ENCODE measurements around the gene NISCH.

NISCH gene

DNA sequence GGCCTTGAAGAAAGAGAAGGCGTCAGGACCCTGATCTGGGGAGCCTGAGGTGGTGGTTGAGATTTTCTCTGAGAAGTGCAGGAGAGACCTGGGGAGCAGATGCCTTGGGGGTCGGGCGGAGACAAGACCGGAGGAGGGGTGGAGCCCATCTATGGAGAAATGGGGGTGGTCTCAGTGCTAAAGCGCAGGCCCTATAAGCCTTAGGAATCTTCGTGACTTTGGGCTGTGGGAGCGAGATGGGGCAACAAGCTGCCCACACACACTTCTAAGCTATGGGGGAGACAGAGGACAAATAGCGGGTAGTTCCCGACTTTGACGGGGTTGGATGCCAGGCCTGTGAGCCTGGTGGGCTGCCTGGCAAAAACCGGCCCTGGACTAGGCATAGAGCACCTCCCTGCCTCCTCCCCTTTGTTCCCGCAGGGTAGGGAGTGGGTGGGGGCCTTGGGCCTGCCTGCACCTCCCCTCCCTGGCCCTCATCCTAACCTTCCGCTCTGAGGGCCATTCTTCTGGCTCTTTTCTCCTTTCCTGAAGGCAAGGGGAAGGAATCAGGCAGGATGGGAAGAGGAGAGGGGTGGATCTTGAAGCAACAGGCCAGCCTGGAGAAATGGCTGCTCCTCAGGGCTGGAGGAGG, 880 bp downstream of the NISCH start:
- Histone ChIP-seq H3K27me3 (ENCODE audit: control insufficient read depth in 1 of 2, insufficient read depth in 1 of 2, low read length in 2 of 2) (no peaks in the 10 kb centered on the region), H3K4ac (ENCODE audit: low read depth in 1 of 2, low read length in 2 of 2) (peak overlapping the region; percentile 42 to 61), H2BK5ac (ENCODE audit: low read depth, low read length, poor library complexity, severe bottlenecking) (no peak overlapping the region), H3K27ac (ENCODE audit: low read length, poor library complexity, severe bottlenecking) (peak overlapping the region; percentile 53), H3K79me1 (replicated peaks; ENCODE audit: low read length, poor library complexity, severe bottlenecking) (peaks cover 15% of the 10 kb centered on the region), H3K4me3 (ENCODE audit: insufficient read depth in 1 of 2, low read depth in 1 of 2, low read length in 2 of 2) (peak overlapping the region; percentile 75 to 96), H3K14ac (ENCODE audit: low read length in 2 of 2) (peak overlapping the region; percentile 58 to 71), H3K4me2 (ENCODE audit: low read length, poor library complexity, severe bottlenecking) (peak overlapping the region; percentile 59), H2AK5ac (ENCODE audit: low read length, severe bottlenecking) (peak overlapping the region; percentile 56), H2BK15ac (ENCODE audit: low read depth, poor library complexity, severe bottlenecking) (no peak overlapping the region), H3K4me1 (ENCODE audit: control insufficient read depth, insufficient read depth, low read depth, low read length) (peaks cover 20% of the 10 kb centered on the region), H4K8ac (ENCODE audit: low read length) (peak overlapping the region; percentile 70), H2BK12ac (ENCODE audit: low read length in 2 of 2) (peak overlapping the region in 1 of 2 experiments; percentile 22), H3K36me3 (ENCODE audit: control insufficient read depth in 1 of 2, insufficient read depth in 2 of 2, low read depth in 1 of 2, low read length in 2 of 2) (peaks cover 29 to 37% of the 10 kb centered on the region in 2 experiments), H3K9ac (ENCODE audit: low read length) (peak overlapping the region; percentile 95), H3K9me3 (ENCODE audit: control insufficient read depth, low read length) (no peaks in the 10 kb centered on the region), H2BK120ac (ENCODE audit: low read depth, low read length) (no peak overlapping the region), H3K18ac (ENCODE audit: low read depth in 1 of 2, low read length in 2 of 2) (peak overlapping the region; percentile 81 to 95), H4K91ac (ENCODE audit: low read length) (peak overlapping the region; percentile 19), H3K23ac (ENCODE audit: low read length in 2 of 2) (peak overlapping the region in 1 of 2 experiments; percentile 86), H2AFZ (ENCODE audit: low read depth, low read length) (no peak overlapping the region)
- 5% methylated on average over 7 of the region's 13 CpGs for WGBS
- DNase-seq = peak; percentile 47

DNA sequence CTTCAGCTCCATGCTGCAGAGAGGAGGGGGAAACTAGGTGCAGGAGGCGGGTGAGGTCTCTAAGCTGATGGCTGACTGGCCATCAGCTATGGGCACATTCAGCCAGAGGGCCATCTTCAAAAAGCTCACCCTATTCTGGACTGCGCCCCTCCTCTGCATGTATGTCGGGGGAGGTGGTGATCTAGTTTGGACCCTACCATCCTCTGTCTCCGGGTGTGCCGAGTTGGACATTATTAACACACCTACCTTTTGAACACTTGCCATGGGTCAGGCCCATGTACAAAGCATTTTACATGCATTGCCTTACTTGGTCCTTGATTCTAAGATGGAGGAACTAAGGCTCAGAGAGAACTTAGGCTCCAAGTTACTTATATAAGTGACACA, 1.4 kb downstream of the NISCH start:
- DNase-seq = no peak
- no peak overlapping the region for H2AFZ ChIP-seq (ENCODE audit: low read depth, low read length)
- 96% methylated on average over 5 of the region's 5 CpGs for WGBS
- H2BK12ac ChIP-seq (ENCODE audit: low read length in 2 of 2) = peak overlapping the region in 1 of 2 experiments; percentile 22
- peaks cover 31 to 41% of the 10 kb centered on the region in 2 experiments for H3K36me3 ChIP-seq (ENCODE audit: control insufficient read depth in 1 of 2, insufficient read depth in 2 of 2, low read depth in 1 of 2, low read length in 2 of 2)
- peak overlapping the region; percentile 70 for H4K8ac ChIP-seq (ENCODE audit: low read length)
- H3K27me3 ChIP-seq (ENCODE audit: control insufficient read depth in 1 of 2, insufficient read depth in 1 of 2, low read length in 2 of 2) = no peaks in the 10 kb centered on the region
- no peak overlapping the region for H2BK120ac ChIP-seq (ENCODE audit: low read depth, low read length)
- H3K79me1 ChIP-seq (replicated peaks; ENCODE audit: low read length, poor library complexity, severe bottlenecking) = peaks cover 16% of the 10 kb centered on the region
- H3K27ac ChIP-seq (ENCODE audit: low read length, poor library complexity, severe bottlenecking) = peak overlapping the region; percentile 53
- peak overlapping the region in 1 of 2 experiments; percentile 42 for H3K4ac ChIP-seq (ENCODE audit: low read depth in 1 of 2, low read length in 2 of 2)
- no peak overlapping the region for H2BK15ac ChIP-seq (ENCODE audit: low read depth, poor library complexity, severe bottlenecking)
- peak overlapping the region; percentile 59 for H3K4me2 ChIP-seq (ENCODE audit: low read length, poor library complexity, severe bottlenecking)
- H3K9ac ChIP-seq (ENCODE audit: low read length) = peak overlapping the region; percentile 95
- peak overlapping the region; percentile 56 for H2AK5ac ChIP-seq (ENCODE audit: low read length, severe bottlenecking)
- H3K4me1 ChIP-seq (ENCODE audit: control insufficient read depth, insufficient read depth, low read depth, low read length) = peaks cover 20% of the 10 kb centered on the region
- peak overlapping the region in 1 of 2 experiments; percentile 71 for H3K14ac ChIP-seq (ENCODE audit: low read length in 2 of 2)
- H2BK5ac ChIP-seq (ENCODE audit: low read depth, low read length, poor library complexity, severe bottlenecking) = no peak overlapping the region
- H3K23ac ChIP-seq (ENCODE audit: low read length in 2 of 2) = peak overlapping the region in 1 of 2 experiments; percentile 86
- no peaks in the 10 kb centered on the region for H3K9me3 ChIP-seq (ENCODE audit: control insufficient read depth, low read length)
- peak overlapping the region in 1 of 2 experiments; percentile 95 for H3K18ac ChIP-seq (ENCODE audit: low read depth in 1 of 2, low read length in 2 of 2)
- peak overlapping the region; percentile 75 to 96 for H3K4me3 ChIP-seq (ENCODE audit: insufficient read depth in 1 of 2, low read depth in 1 of 2, low read length in 2 of 2)
- H4K91ac ChIP-seq (ENCODE audit: low read length) = peak overlapping the region; percentile 19

DNA sequence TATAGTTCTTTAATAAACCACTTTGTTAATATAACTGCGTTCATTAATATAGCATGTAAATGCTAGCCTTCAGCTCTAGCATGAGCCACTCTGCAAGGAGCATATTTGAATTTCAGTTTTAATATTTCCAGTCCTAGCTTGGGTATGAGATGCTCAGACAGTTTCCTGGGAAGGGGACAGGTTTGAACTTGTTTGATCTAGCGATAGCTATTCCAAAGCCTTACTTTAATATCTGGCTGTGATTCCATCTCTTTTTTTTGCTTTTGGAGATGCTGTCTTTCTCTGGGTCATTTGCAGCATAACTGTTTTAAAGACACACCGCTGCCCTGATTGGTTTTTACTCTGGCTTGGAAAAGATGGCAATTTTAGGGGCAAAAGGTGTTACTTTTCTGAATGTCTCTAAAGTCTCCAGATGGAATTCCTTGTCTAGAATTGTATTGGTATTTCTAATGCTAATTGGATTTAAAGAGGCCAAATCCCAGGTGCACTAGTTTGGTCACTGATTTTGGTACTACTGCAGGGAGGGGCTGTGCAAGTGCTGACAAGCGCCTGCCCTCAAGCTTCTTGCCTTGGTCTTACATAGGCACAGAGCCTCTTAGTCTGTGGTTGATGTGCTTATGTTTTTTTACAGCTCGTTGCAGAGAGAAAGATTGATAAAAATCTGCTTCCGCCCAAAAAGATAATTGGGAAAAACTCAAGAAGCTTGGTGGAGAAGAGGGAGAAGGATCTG, 2.8 kb downstream of the NISCH start:
- H2BK15ac ChIP-seq (ENCODE audit: low read depth, poor library complexity, severe bottlenecking) = no peak overlapping the region
- no peak overlapping the region for H2BK5ac ChIP-seq (ENCODE audit: low read depth, low read length, poor library complexity, severe bottlenecking)
- H2AK5ac ChIP-seq (ENCODE audit: low read length, severe bottlenecking) = no peak overlapping the region
- H4K8ac ChIP-seq (ENCODE audit: low read length) = no peak overlapping the region
- H3K14ac ChIP-seq (ENCODE audit: low read length in 2 of 2) = no peak overlapping the region
- no peak overlapping the region for H2BK120ac ChIP-seq (ENCODE audit: low read depth, low read length)
- no peak overlapping the region for H2AFZ ChIP-seq (ENCODE audit: low read depth, low read length)
- H3K4me3 ChIP-seq (ENCODE audit: insufficient read depth in 1 of 2, low read depth in 1 of 2, low read length in 2 of 2) = no peak overlapping the region
- no peak overlapping the region for H3K27ac ChIP-seq (ENCODE audit: low read length, poor library complexity, severe bottlenecking)
- H3K4ac ChIP-seq (ENCODE audit: low read depth in 1 of 2, low read length in 2 of 2) = no peak overlapping the region
- no peak overlapping the region for H2BK12ac ChIP-seq (ENCODE audit: low read length in 2 of 2)
- no peaks in the 10 kb centered on the region for H3K27me3 ChIP-seq (ENCODE audit: control insufficient read depth in 1 of 2, insufficient read depth in 1 of 2, low read length in 2 of 2)
- no peak overlapping the region for H3K18ac ChIP-seq (ENCODE audit: low read depth in 1 of 2, low read length in 2 of 2)
- H3K23ac ChIP-seq (ENCODE audit: low read length in 2 of 2) = no peak overlapping the region
- peaks cover 19% of the 10 kb centered on the region for H3K79me1 ChIP-seq (replicated peaks; ENCODE audit: low read length, poor library complexity, severe bottlenecking)
- H4K91ac ChIP-seq (ENCODE audit: low read length) = no peak overlapping the region
- H3K9me3 ChIP-seq (ENCODE audit: control insufficient read depth, low read length) = no peaks in the 10 kb centered on the region
- DNase-seq = no peak
- 100% methylated on average over 5 of the region's 6 CpGs for WGBS
- H3K4me1 ChIP-seq (ENCODE audit: control insufficient read depth, insufficient read depth, low read depth, low read length) = peaks cover 20% of the 10 kb centered on the region
- H3K9ac ChIP-seq (ENCODE audit: low read length) = no peak overlapping the region
- H3K4me2 ChIP-seq (ENCODE audit: low read length, poor library complexity, severe bottlenecking) = no peak overlapping the region
- peaks cover 33 to 46% of the 10 kb centered on the region in 2 experiments for H3K36me3 ChIP-seq (ENCODE audit: control insufficient read depth in 1 of 2, insufficient read depth in 2 of 2, low read depth in 1 of 2, low read length in 2 of 2)

DNA sequence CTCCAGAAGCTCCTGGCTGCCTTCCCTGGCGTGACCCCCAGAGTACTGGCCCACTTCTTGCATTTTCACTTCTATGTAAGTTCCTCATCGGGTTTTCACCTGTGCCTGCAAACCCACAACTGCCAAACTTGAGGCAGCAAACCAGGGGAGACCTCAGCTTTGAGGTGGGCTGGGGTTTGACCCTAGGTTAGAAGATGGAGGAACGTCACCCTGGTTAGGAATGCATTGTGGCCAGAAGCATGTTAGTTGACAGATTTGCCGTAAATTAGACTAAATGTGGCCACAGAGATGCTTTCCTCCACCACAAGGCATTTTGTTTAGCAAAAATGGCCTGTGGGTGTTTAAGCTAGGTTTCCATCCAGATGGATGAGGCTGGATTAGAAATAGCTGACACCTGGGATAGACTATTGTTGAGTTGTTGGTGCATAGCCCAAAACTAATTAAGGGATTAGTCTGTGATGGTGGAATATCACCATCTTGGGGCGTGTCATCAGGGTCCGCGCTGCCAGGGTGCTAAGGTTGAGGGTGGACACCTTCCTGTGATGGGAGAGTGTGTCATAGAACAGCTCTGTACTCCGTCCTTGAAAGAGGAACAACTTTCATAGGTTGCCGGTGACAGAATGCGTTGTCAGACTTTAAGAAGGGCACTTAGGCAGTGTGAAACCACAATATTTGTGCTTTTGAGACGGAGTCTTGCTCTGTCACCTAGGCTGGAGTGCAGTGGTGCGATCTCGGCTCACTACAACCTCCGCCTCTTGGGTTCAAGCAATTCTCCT, 3.6 kb downstream of the NISCH start:
- DNase-seq = no peak
- Histone ChIP-seq H3K9ac (ENCODE audit: low read length) (no peak overlapping the region), H2BK15ac (ENCODE audit: low read depth, poor library complexity, severe bottlenecking) (no peak overlapping the region), H3K4me2 (ENCODE audit: low read length, poor library complexity, severe bottlenecking) (no peak overlapping the region), H3K14ac (ENCODE audit: low read length in 2 of 2) (no peak overlapping the region), H3K36me3 (ENCODE audit: control insufficient read depth in 1 of 2, insufficient read depth in 2 of 2, low read depth in 1 of 2, low read length in 2 of 2) (peaks cover 37 to 52% of the 10 kb centered on the region in 2 experiments), H4K91ac (ENCODE audit: low read length) (no peak overlapping the region), H3K27me3 (ENCODE audit: control insufficient read depth in 1 of 2, insufficient read depth in 1 of 2, low read length in 2 of 2) (no peaks in the 10 kb centered on the region), H2BK120ac (ENCODE audit: low read depth, low read length) (no peak overlapping the region), H3K18ac (ENCODE audit: low read depth in 1 of 2, low read length in 2 of 2) (no peak overlapping the region), H3K79me1 (replicated peaks; ENCODE audit: low read length, poor library complexity, severe bottlenecking) (peaks cover 19% of the 10 kb centered on the region), H2BK12ac (ENCODE audit: low read length in 2 of 2) (no peak overlapping the region), H2BK5ac (ENCODE audit: low read depth, low read length, poor library complexity, severe bottlenecking) (no peak overlapping the region), H3K23ac (ENCODE audit: low read length in 2 of 2) (no peak overlapping the region), H4K8ac (ENCODE audit: low read length) (no peak overlapping the region), H3K9me3 (ENCODE audit: control insufficient read depth, low read length) (no peaks in the 10 kb centered on the region), H3K4ac (ENCODE audit: low read depth in 1 of 2, low read length in 2 of 2) (no peak overlapping the region), H3K4me3 (ENCODE audit: insufficient read depth in 1 of 2, low read depth in 1 of 2, low read length in 2 of 2) (no peak overlapping the region), H3K4me1 (ENCODE audit: control insufficient read depth, insufficient read depth, low read depth, low read length) (peaks cover 19% of the 10 kb centered on the region), H2AK5ac (ENCODE audit: low read length, severe bottlenecking) (no peak overlapping the region), H2AFZ (ENCODE audit: low read depth, low read length) (no peak overlapping the region), H3K27ac (ENCODE audit: low read length, poor library complexity, severe bottlenecking) (no peak overlapping the region)
- WGBS = 96% methylated on average over 14 of the region's 14 CpGs

All from mesenchymal stem cell (in vitro differentiated cells and primary cell).